Pancreas (tissue), 10 donors: Measurements from ENCODE around the gene ADGRD2. TPM values are rescaled to one million over a fixed set of nuclear protein-coding genes. Genes with fewer than 3 reads are reported as not detected.

Experiments
- ATAC-seq, 4 donors: fragments of 200-7000 bp; cut with Tn5 transposase; one replicate each; pipeline versions ENCODE4 v1.8.0 to v1.9.1; 2020; ENCODE audit warnings: mild to moderate bottlenecking in 4 of 4, moderate library complexity in 4 of 4
- DNase-seq, 6 donors: peaks; one replicate each; pipeline ENCODE4 v3.0.0-alpha.2; 2020
- FAIRE-seq: peaks from 2 replicates; lab custom pipeline; 2012; peaks lifted over from hg19 to GRCh38; lab: Jason Lieb, UNC
- H3K27ac ChIP-seq, 4 donors: fragments of 200-600 bp; sonication (generic); 1 replicate in 3 of 4; 2 replicates in 1 of 4; pipeline versions ENCODE4 v1.5.0 to v1.8.0; 2020
- H3K27me3 ChIP-seq, 4 donors: fragments of 200-600 bp; one replicate each; pipeline ENCODE4 v1.8.0; 2021
- H3K36me3 ChIP-seq, 3 donors: fragments of 200-600 bp; sonication (generic) in 1 of 3; one replicate each; pipeline versions ENCODE4 v1.5.0 to v1.8.0; 2020 to 2021
- H3K4me1 ChIP-seq, 3 donors: fragments of 200-600 bp; one replicate each; pipeline ENCODE4 v1.8.0; 2021
- H3K4me3 ChIP-seq, 4 donors: fragments of 200-600 bp; sonication (generic) in 2 of 4; one replicate each; pipeline versions ENCODE4 v1.5.0 to v1.8.0; 2020 to 2021
- H3K9me3 ChIP-seq, 4 donors: fragments of 200-600 bp; one replicate each; pipeline ENCODE4 v1.8.0; 2021
- CTCF ChIP-seq, 4 donors: fragments of 200-600 bp; sonication (generic) in 3 of 4; IDR thresholded peaks; one replicate each; pipeline versions ENCODE4 v1.5.0 to v1.8.0; 2021; ENCODE audit warnings: antibody characterized with exemption in 4 of 4
- WGBS, 2 donors: extraction: QIAGEN DNeasy Blood & Tissue Kit; methylation state at CpG; one replicate each; pipeline ENCODE4 v1.1.7; 2013; 5-methylcytosine and 5-hydroxymethylcytosine counted together
- intact Hi-C, 3 donors: fragments of 100-400 bp; cut with DNase I; formaldehyde crosslinking; loops; one replicate each; pipeline versions ENCODE4 v1.11.1 to v1.14.2; 2022
- polyA plus RNA-seq, 2 donors: library from polyadenylated mRNA; stranded (reverse); fragments of 200-250 nt; gene quantifications; one replicate each; pipeline ENCODE4 v1.2.3, GENCODE V29; 2013
- total RNA-seq, 6 donors: library from RNA; stranded (reverse); fragmentation: NEBNext Ultra II Directional in 4 of 6; extraction: Animal tissue kit (Norgen Biotek cat#: 25700) in 4 of 6; gene quantifications; one replicate each; pipeline versions ENCODE4 v1.2.1 to v1.2.4, GENCODE V29; 2021 to 2023
- donor health status: healthy with polysubstance abuse.
- donor health status: DM: no; HTN: no; CAD: no; lungs with moderate emphysema.
- donor health status: DM: no; HTN: no; CAD: no.
- donor health status: control.
- donor health status: control.
- donor health status: Bipolar disorder and iron deficiency.
- donor health status: DM: yes; HTN: yes; CAD: no.
- donor health status: DM: no; HTN: no; CAD: no.
- donor health status: DM: no; HTN: no; CAD: no.
- donor health status: DM: yes; HTN: yes; CAD: no.

ADGRD2 gene
- total and polyA plus RNA-seq, 8 donors: 0.23 TPM; not detected in 7

GRCh38 chr9:124475158-124475867 is 25.1 kb downstream of the ADGRD2 start:
- no peak for FAIRE-seq
- peaks cover 0 to 20% (median 2%) of the 10 kb centered on the region in 4 donors for H3K27me3 ChIP-seq
- H3K9me3 ChIP-seq: no peaks in the 10 kb centered on the region
- 49 to 61% methylated on average over 21 of the region's 21 CpGs for WGBS, 2 donors
- H3K4me3 ChIP-seq: no peak overlapping the region
- ATAC-seq: no peak
- TF ChIP-seq CTCF (IDR thresholded peaks at IDR 0.05): no peak
- intact Hi-C loops: no loop called here
- H3K36me3 ChIP-seq: no peaks in the 10 kb centered on the region
- no peak overlapping the region for H3K27ac ChIP-seq
- peak in 1 of 6 donors; percentile 46 for DNase-seq
- no peaks in the 10 kb centered on the region for H3K4me1 ChIP-seq

GRCh38 chr9:124475868-124476690 is 25.8 kb downstream of the ADGRD2 start:
- intact Hi-C loops: no loop called here
- Histone ChIP-seq H3K27me3 (peaks cover 0 to 20% (median 2%) of the 10 kb centered on the region in 4 donors), H3K27ac (no peak overlapping the region), H3K36me3 (no peaks in the 10 kb centered on the region), H3K4me3 (no peak overlapping the region), H3K9me3 (no peaks in the 10 kb centered on the region), H3K4me1 (no peaks in the 10 kb centered on the region)
- no peak for TF ChIP-seq CTCF (IDR thresholded peaks at IDR 0.05)
- FAIRE-seq (no peak), ATAC-seq (no peak), DNase-seq (peak in 1 of 6 donors; percentile 42)
- 55 to 57% methylated on average over 14 of the region's 14 CpGs for WGBS, 2 donors

- 25 to 28% methylated on average over 16 to 19 of the region's 19 CpGs for WGBS, 2 donors
- Histone ChIP-seq H3K27ac (no peak overlapping the region), H3K4me1 (no peaks in the 10 kb centered on the region), H3K36me3 (no peaks in the 10 kb centered on the region), H3K9me3 (no peaks in the 10 kb centered on the region), H3K4me3 (peak overlapping the region in 1 of 4 donors; percentile 14), H3K27me3 (peaks cover 0 to 20% (median 2%) of the 10 kb centered on the region in 4 donors)
- intact Hi-C loops: no loop called here
- FAIRE-seq: no peak
- ATAC-seq: no peak
- DNase-seq: peak in 1 of 6 donors; percentile 55
- no peak for TF ChIP-seq CTCF (IDR thresholded peaks at IDR 0.05)
These were observed 27.0 kb downstream of the ADGRD2 start for GRCh38 chr9:124477211-124477647.

GRCh38 chr9:124477648-124478285 is 27.5 kb downstream of the ADGRD2 start:
- peak overlapping the region in 1 of 4 donors; percentile 14 for H3K4me3 ChIP-seq

More at GRCh38 chr9:124477648-124478285, 27.5 kb downstream of the ADGRD2 start:
- Histone ChIP-seq H3K9me3 (no peaks in the 10 kb centered on the region), H3K4me1 (no peaks in the 10 kb centered on the region), H3K27ac (no peak overlapping the region), H3K36me3 (no peaks in the 10 kb centered on the region), H3K27me3 (peaks cover 0 to 20% (median 2%) of the 10 kb centered on the region in 4 donors)
- no peak for FAIRE-seq
- intact Hi-C loops: no loop called here
- DNase-seq: peak in 1 of 6 donors; percentile 54
- no peak for TF ChIP-seq CTCF (IDR thresholded peaks at IDR 0.05)
- no peak for ATAC-seq
- 5% methylated on average over 25 to 53 of the region's 53 CpGs for WGBS, 2 donors
